ENCODE measurements around the gene PRKN.

DNA sequence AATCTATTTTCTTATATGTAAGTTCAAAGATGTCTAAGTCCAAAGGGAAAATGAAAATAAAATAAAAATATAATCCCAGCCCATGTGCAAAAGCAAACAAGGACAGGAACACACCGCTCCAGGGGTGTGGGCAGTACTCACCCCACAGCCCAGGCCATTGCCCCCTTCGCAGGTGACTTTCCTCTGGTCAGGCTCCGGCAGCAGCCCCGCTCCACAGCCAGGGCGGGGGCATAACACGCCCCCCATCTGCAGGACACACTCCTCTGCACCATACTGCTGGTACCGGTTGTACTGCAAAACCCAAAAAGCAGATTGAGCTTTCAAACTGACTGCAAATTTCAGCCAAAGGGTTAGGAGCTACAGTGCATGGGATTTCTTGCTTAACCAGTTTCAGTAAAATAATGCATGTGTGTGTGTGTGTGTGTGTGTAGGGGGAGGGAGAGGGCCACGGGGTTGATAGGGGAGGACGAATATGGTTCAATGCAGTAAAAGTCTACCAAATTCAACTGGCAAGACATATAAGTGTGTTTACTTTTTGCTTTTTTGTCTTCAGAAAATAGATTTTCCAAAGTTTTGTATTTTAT is 1178.8 kb downstream of the PRKN start:
- TF ChIP-seq, protein P1, sequence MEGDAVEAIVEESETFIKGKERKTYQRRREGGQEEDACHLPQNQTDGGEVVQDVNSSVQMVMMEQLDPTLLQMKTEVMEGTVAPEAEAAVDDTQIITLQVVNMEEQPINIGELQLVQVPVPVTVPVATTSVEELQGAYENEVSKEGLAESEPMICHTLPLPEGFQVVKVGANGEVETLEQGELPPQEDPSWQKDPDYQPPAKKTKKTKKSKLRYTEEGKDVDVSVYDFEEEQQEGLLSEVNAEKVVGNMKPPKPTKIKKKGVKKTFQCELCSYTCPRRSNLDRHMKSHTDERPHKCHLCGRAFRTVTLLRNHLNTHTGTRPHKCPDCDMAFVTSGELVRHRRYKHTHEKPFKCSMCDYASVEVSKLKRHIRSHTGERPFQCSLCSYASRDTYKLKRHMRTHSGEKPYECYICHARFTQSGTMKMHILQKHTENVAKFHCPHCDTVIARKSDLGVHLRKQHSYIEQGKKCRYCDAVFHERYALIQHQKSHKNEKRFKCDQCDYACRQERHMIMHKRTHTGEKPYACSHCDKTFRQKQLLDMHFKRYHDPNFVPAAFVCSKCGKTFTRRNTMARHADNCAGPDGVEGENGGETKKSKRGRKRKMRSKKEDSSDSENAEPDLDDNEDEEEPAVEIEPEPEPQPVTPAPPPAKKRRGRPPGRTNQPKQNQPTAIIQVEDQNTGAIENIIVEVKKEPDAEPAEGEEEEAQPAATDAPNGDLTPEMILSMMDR (IDR thresholded peaks at IDR 0.05; ENCODE audit: low read length), result no peak
- no peak for TF ChIP-seq EZH2 (IDR thresholded peaks at IDR 0.05; ENCODE audit: borderline replicate concordance, low read length)

Measured in OCI-LY1 (cell line).